Upper lobe of left lung (tissue), 4 donors: ENCODE results near the gene C2orf49.

Source experiments
- CTCF ChIP-seq, 6 experiments: fragments of 450-650 bp in 4 of 6; fragments of 200-600 bp in 2 of 6; sonication (generic) in 2 of 6; IDR thresholded peaks; one replicate each; pipeline ENCODE4 v1.5.1; 2016 to 2019; ENCODE audit warnings: antibody characterized with exemption in 6 of 6
- EP300 ChIP-seq, 4 donors: sonication (generic); formaldehyde crosslinking; IDR thresholded peaks; one replicate each; pipeline ENCODE4 v1.5.1; 2017; ENCODE audit warnings: antibody characterized with exemption in 4 of 4, control low read depth in 2 of 4
- POLR2A ChIP-seq, 4 donors: fragments of 450-650 bp; IDR thresholded peaks; one replicate each; pipeline ENCODE4 v1.5.1; 2016 to 2017; ENCODE audit warnings: antibody characterized with exemption in 4 of 4, mild to moderate bottlenecking in 2 of 4
- POLR2AphosphoS5 ChIP-seq, 2 donors: sonication (generic); formaldehyde crosslinking; IDR thresholded peaks; one replicate each; pipeline ENCODE4 v1.5.1; 2017; ENCODE audit warnings: antibody characterized with exemption in 2 of 2

DNA sequence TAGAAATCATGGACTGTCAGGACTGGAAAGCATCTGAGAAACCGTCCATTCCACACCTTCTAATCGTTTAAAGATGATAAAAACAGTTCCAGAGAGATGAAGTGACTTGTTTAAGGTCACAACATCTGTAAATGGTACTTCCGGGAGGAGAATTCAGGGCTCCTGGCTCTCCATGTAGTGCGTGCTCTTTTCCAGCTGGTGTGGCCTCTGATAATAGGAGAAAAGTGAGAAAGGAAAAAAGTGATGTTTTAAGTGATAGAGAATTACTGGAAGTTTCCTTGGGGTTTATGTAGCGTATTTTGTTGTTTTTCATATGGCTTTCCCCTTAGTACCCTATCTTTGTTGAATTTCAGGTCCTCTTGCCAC is 663 bp downstream of the C2orf49 start:
- no peak for TF ChIP-seq CTCF (IDR thresholded peaks at IDR 0.05)
- TF ChIP-seq POLR2A (IDR thresholded peaks at IDR 0.05), result no peak
- TF ChIP-seq EP300 (IDR thresholded peaks at IDR 0.05), result no peak
- TF ChIP-seq POLR2AphosphoS5 (IDR thresholded peaks at IDR 0.05), result no peak
